Activated T-helper 1 cell treated with anti-CD3 and anti-CD28 coated beads, Interleukin-12 subunit alpha, Interleukin-12 subunit beta, Interleukin-2, Interleukin-4 antibody, amounts not matched to agents 30 ng/mL and 10 ng/mL and 1 ng/mL, durations not matched to agents 14 hours and 24 hours and 36 hours (primary cell): ENCODE data around the gene S100PBP. TPM values are rescaled to one million over a fixed set of nuclear protein-coding genes. Genes with fewer than 3 reads are reported as not detected.
A peak's percentile ranks its signal among the peaks of the same experiment; 100 is the strongest.
"Not testable (repeated sequence)": the region's sequence is repeated elsewhere in the genome, so short reads cannot be mapped to it uniquely, and the experiment has no call there.

ENCODE experiments used
- DNase-seq: peaks from one replicate; pipeline ENCODE4 v3.0.0; 2021; ENCODE audit warnings: low spot score
- H3K27ac Mint-ChIP-seq: one replicate; pipeline ENCODE4 v1.8.0; 2021; ENCODE audit warnings: mild to moderate bottlenecking, mixed read lengths
- H3K27me3 Mint-ChIP-seq: one replicate; pipeline ENCODE4 v1.8.0; 2022; ENCODE audit warnings: mild to moderate bottlenecking, moderate library complexity, mixed read lengths; ENCODE audit not compliant: insufficient read depth
- H3K36me3 Mint-ChIP-seq: one replicate; pipeline ENCODE4 v1.8.0; 2021; ENCODE audit warnings: low read depth, mixed read lengths
- H3K4me1 Mint-ChIP-seq: one replicate; pipeline ENCODE4 v1.8.0; 2021; ENCODE audit warnings: low read depth, mixed read lengths
- H3K4me3 Mint-ChIP-seq: one replicate; pipeline ENCODE4 v1.8.0; 2021; ENCODE audit warnings: mild to moderate bottlenecking, moderate library complexity, mixed read lengths
- H3K9me3 Mint-ChIP-seq: one replicate; pipeline ENCODE4 v1.8.0; 2021; ENCODE audit warnings: mixed read lengths
- intact Hi-C: fragments of 100-400 bp; cut with micrococcal nuclease; formaldehyde crosslinking; loops from one replicate; pipeline ENCODE4 v1.15.1; 2024
- total RNA-seq: library from RNA; stranded (reverse); gene quantifications from 2 replicates; pipeline ENCODE4 v1.2.3, GENCODE V29; 2022

S100PBP gene
- total RNA-seq, 1 donor from 2014 or later, result 48.8 TPM

GRCh38 chr1:32898958-32899357 lies 81.5 kb downstream of the S100PBP start:
- Mint-ChIP-seq H3K27ac (no peak overlapping the region), H3K4me3 (no peak overlapping the region), H3K4me1 (peaks cover 5% of the 10 kb centered on the region), H3K36me3 (no peaks in the 10 kb centered on the region), H3K27me3 (peaks cover 53% of the 10 kb centered on the region), H3K9me3 (no peaks in the 10 kb centered on the region)
- intact Hi-C loops, result no loop called here
- no peak for DNase-seq

- Mint-ChIP-seq H3K9me3 (no peaks in the 10 kb centered on the region), H3K4me3 (no peak overlapping the region), H3K36me3 (no peaks in the 10 kb centered on the region), H3K27me3 (peaks cover 58% of the 10 kb centered on the region), H3K27ac (no peak overlapping the region), H3K4me1 (peaks cover 5% of the 10 kb centered on the region)
- DNase-seq, result no peak
- intact Hi-C loops, result no loop called here
Observed at GRCh38 chr1:32899586-32900296, 82.3 kb downstream of the S100PBP start.

GRCh38 chr1:32900371-32900955 lies 83.0 kb downstream of the S100PBP start:
- Mint-ChIP-seq H3K9me3 (no peaks in the 10 kb centered on the region), H3K4me1 (peaks cover 5% of the 10 kb centered on the region), H3K4me3 (peak overlapping the region; percentile 62), H3K36me3 (no peaks in the 10 kb centered on the region), H3K27ac (no peak overlapping the region), H3K27me3 (peaks cover 59% of the 10 kb centered on the region)
- intact Hi-C loops, result no loop called here
- DNase-seq, result no peak

GRCh38 chr1:32900956-32901822 lies 83.7 kb downstream of the S100PBP start, which contains the start of gene TMEM54:
TMEM54 (minus strand) TSS chr1:32901389; CDS start chr1:32901238, 151 bp downstream.
- Mint-ChIP-seq H3K27me3 (peaks cover 56% of the 10 kb centered on the region), H3K4me1 (peaks cover 5% of the 10 kb centered on the region), H3K27ac (peak within 1 kb of the TSS; percentile 18), H3K9me3 (no peaks in the 10 kb centered on the region), H3K4me3 (peak within 1 kb of the TSS; percentile 78), H3K36me3 (no peaks in the 10 kb centered on the region)
- no peak for DNase-seq
- intact Hi-C loops, result no loop called here

DNA sequence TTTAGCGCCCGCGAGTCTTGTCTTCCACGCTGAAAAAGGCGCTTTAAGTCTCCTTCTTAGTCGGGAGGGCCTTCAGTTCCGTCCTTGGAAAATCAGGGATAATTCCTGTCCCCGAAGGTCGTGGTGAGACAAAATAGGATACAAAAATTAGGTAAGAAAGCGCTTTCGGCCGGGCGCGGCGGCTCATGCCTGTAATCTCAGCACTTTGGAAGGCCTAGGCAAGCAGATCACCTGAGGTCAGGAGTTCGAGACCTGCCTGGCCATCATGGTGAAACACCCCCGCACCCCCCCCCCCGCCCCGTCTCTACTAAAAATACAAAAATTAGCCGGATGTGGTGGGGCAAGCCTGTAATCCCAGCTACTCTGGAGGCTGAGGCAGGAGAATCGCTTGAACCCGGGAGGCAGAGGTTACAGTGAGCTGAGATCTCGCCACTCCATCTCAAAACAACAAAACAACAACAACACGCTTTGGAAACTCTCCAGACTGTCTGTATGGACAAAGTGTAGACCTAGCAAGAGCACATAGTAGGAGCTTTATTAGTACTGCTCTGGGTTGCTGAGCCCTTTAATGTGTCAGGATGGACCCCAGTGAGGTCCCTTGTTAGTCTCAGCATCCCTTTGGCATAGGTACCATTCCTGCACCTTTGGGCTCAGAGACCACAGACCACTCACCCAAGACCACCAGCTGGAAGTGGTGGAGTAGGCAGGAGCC lies 84.5 kb downstream of the S100PBP start:
- peak overlapping the region; percentile 78 for H3K4me3 Mint-ChIP-seq
- peaks cover 5% of the 10 kb centered on the region for H3K4me1 Mint-ChIP-seq
- H3K27me3 Mint-ChIP-seq, result peaks cover 52% of the 10 kb centered on the region
- intact Hi-C loops, result no loop called here
- H3K9me3 Mint-ChIP-seq, result no peaks in the 10 kb centered on the region
- DNase-seq, result no peak
- H3K27ac Mint-ChIP-seq, result peak overlapping the region; percentile 18
- H3K36me3 Mint-ChIP-seq, result no peaks in the 10 kb centered on the region

GRCh38 chr1:32902535-32902920 lies 85.1 kb downstream of the S100PBP start:
- no peak overlapping the region for H3K27ac Mint-ChIP-seq
- no peaks in the 10 kb centered on the region for H3K36me3 Mint-ChIP-seq
- intact Hi-C loops, result no loop called here
- DNase-seq, result no peak
- peaks cover 5% of the 10 kb centered on the region for H3K4me1 Mint-ChIP-seq
- peak overlapping the region; percentile 78 for H3K4me3 Mint-ChIP-seq
- H3K9me3 Mint-ChIP-seq, result no peaks in the 10 kb centered on the region
- peaks cover 49% of the 10 kb centered on the region for H3K27me3 Mint-ChIP-seq

GRCh38 chr1:32903991-32904785 lies 86.7 kb downstream of the S100PBP start:
- no peak for DNase-seq
- intact Hi-C loops, result no loop called here
- peaks cover 38% of the 10 kb centered on the region for H3K27me3 Mint-ChIP-seq
- H3K36me3 Mint-ChIP-seq, result no peaks in the 10 kb centered on the region
- no peaks in the 10 kb centered on the region for H3K9me3 Mint-ChIP-seq
- no peak overlapping the region for H3K4me3 Mint-ChIP-seq
- peaks cover 5% of the 10 kb centered on the region for H3K4me1 Mint-ChIP-seq
- no peak overlapping the region for H3K27ac Mint-ChIP-seq

- no peak overlapping the region for H3K27ac Mint-ChIP-seq
- no peak overlapping the region for H3K4me3 Mint-ChIP-seq
- intact Hi-C loops, result no loop called here
- H3K36me3 Mint-ChIP-seq, result no peaks in the 10 kb centered on the region
- peaks cover 5% of the 10 kb centered on the region for H3K4me1 Mint-ChIP-seq
- H3K9me3 Mint-ChIP-seq, result no peaks in the 10 kb centered on the region
- no peak for DNase-seq
- peaks cover 42% of the 10 kb centered on the region for H3K27me3 Mint-ChIP-seq
Observed at GRCh38 chr1:32904797-32905196, 87.3 kb downstream of the S100PBP start.

DNA sequence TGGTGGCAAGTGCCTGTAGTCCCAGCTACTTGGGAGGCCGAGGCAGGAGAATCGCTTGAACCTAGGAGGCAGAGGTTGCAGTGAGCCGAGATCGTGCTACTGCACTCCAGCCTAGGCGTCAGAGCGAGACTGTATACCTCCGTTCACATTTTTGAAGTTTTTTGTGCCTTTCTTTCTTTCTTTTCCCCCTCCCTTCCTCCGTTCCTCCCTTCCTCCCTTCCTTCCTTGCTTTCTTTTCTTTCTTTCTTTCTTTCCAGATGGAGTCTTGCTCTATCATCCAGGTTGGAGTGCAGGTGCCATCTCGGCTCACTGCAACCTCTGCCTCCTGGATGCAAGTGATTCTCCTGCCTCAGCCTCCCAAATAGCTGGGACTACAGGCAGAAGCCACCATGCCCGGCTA lies 88.1 kb downstream of the S100PBP start:
- H3K9me3 Mint-ChIP-seq, H3K27ac Mint-ChIP-seq, H3K4me3 Mint-ChIP-seq, DNase-seq, H3K4me1 Mint-ChIP-seq, intact Hi-C loops, H3K36me3 Mint-ChIP-seq: not testable (repeated sequence)
- H3K27me3 Mint-ChIP-seq, result peaks cover 42% of the 10 kb centered on the region

- no peaks in the 10 kb centered on the region for H3K9me3 Mint-ChIP-seq
- no peak overlapping the region for H3K4me3 Mint-ChIP-seq
- DNase-seq, result no peak
- no peaks in the 10 kb centered on the region for H3K36me3 Mint-ChIP-seq
- H3K27me3 Mint-ChIP-seq, result peaks cover 37% of the 10 kb centered on the region
- H3K4me1 Mint-ChIP-seq, result peaks cover 5% of the 10 kb centered on the region
- intact Hi-C loops, result no loop called here
- no peak overlapping the region for H3K27ac Mint-ChIP-seq
Observed at GRCh38 chr1:32906654-32907053, 89.2 kb downstream of the S100PBP start.

DNA sequence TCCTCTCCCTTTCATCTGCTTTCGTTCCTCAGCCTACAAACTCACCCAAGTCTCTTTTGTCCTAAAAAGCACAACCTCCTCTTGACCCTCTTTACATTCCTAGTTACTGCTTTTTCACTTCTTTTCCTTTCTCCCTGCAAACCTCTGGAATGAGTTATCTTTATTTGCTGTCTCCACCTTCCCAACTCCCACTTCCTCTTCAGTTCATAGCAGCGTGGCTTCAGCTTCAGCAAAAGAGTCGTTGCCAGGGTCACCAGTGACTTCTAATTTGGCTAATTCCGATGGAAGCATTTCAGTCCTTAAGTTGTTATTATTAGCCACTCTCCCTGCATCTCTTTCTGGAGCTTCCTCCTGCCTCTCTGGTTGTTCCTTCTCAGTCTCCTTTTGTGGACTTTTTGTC lies 90.0 kb downstream of the S100PBP start:
- Mint-ChIP-seq H3K27ac (no peak overlapping the region), H3K36me3 (no peaks in the 10 kb centered on the region), H3K27me3 (peaks cover 30% of the 10 kb centered on the region), H3K4me1 (no peaks in the 10 kb centered on the region), H3K4me3 (no peak overlapping the region), H3K9me3 (no peaks in the 10 kb centered on the region)
- intact Hi-C loops, result no loop called here
- no peak for DNase-seq
